HG03280 (cell line): ENCODE results near the gene ZC3H7A.
"Not testable (repeated sequence)": the region's sequence is repeated elsewhere in the genome, so short reads cannot be mapped to it uniquely, and the experiment has no call there.

Source experiments
- ATAC-seq: cut with Tn5 transposase; IDR thresholded peaks from one replicate; pipeline ENCODE4 v1.9.1; 2021; ENCODE audit warnings: mild to moderate bottlenecking, moderate library complexity; ENCODE audit not compliant: unreplicated experiment

ZC3H7A gene

GRCh38 chr16:11800382-11800718 is 3.3 kb upstream of the ZC3H7A start:
- ATAC-seq, result no peak

GRCh38 chr16:11799509-11800381 is 2.7 kb upstream of the ZC3H7A start:
- no peak for ATAC-seq

- no peak for ATAC-seq
Observed at GRCh38 chr16:11799017-11799381, 1.9 kb upstream of the ZC3H7A start.

- ATAC-seq, result no peak
Observed at GRCh38 chr16:11797957-11798299, 870 bp upstream of the ZC3H7A start.

- no peak for ATAC-seq
Observed at GRCh38 chr16:11796227-11797165, 562 bp downstream of the ZC3H7A start.

- ATAC-seq, result no peak
Observed at GRCh38 chr16:11795887-11796226, 1.2 kb downstream of the ZC3H7A start.

GRCh38 chr16:11794996-11795886 is 1.8 kb downstream of the ZC3H7A start:
- ATAC-seq, result no peak

GRCh38 chr16:11794447-11794846 is 2.6 kb downstream of the ZC3H7A start:
- no peak for ATAC-seq

GRCh38 chr16:11793840-11794239 is 3.2 kb downstream of the ZC3H7A start:
- no peak for ATAC-seq

- ATAC-seq, result no peak
Observed at GRCh38 chr16:11792410-11793241, 4.4 kb downstream of the ZC3H7A start.

GRCh38 chr16:11791144-11791828 is 5.8 kb downstream of the ZC3H7A start:
- no peak for ATAC-seq

GRCh38 chr16:11788914-11789313 is 8.1 kb downstream of the ZC3H7A start:
- no peak for ATAC-seq

GRCh38 chr16:11784980-11785599 is 12.0 kb downstream of the ZC3H7A start:
- not testable (repeated sequence) for ATAC-seq

GRCh38 chr16:11784381-11784780 is 12.7 kb downstream of the ZC3H7A start:
- not testable (repeated sequence) for ATAC-seq

GRCh38 chr16:11784038-11784369 is 13.1 kb downstream of the ZC3H7A start:
- ATAC-seq, result no peak

GRCh38 chr16:11783319-11784037 is 13.6 kb downstream of the ZC3H7A start:
- ATAC-seq, result peak; percentile 58

GRCh38 chr16:11781773-11782172 is 15.3 kb downstream of the ZC3H7A start:
- no peak for ATAC-seq

- ATAC-seq, result no peak
Observed at GRCh38 chr16:11780991-11781680, 15.9 kb downstream of the ZC3H7A start.
